KMS-11 (cell line): ENCODE measurements around the gene HPS3.

Source experiments
- H2AFZ ChIP-seq: fragments of 200-600 bp; sonication (generic); 2 replicates; pipeline ENCODE4 v1.6.1; 2016; ENCODE audit warnings: antibody characterized with exemption, mixed run types, low read depth
- H3K27ac ChIP-seq: fragments of 200-600 bp; sonication (generic); 2 replicates; pipeline ENCODE4 v1.6.1; 2016; ENCODE audit warnings: mild to moderate bottlenecking, mixed run types
- H3K27me3 ChIP-seq: fragments of 200-600 bp; sonication (generic); 2 replicates; pipeline ENCODE4 v1.6.1; 2017; ENCODE audit warnings: mild to moderate bottlenecking, low read depth, mixed run types, moderate library complexity; ENCODE audit not compliant: insufficient read depth
- H3K36me3 ChIP-seq: fragments of 200-600 bp; sonication (generic); 2 replicates; pipeline ENCODE4 v1.6.1; 2017; ENCODE audit warnings: mild to moderate bottlenecking, mixed run types; ENCODE audit not compliant: insufficient read depth
- H3K4me1 ChIP-seq: fragments of 200-600 bp; sonication (generic); 2 replicates; pipeline ENCODE4 v1.6.1; 2016; ENCODE audit warnings: mild to moderate bottlenecking, low read depth, mixed run types; ENCODE audit not compliant: poor library complexity, severe bottlenecking
- H3K4me2 ChIP-seq: fragments of 200-600 bp; sonication (generic); 2 replicates; pipeline ENCODE4 v1.7.0; 2016; ENCODE audit warnings: mild to moderate bottlenecking, mixed run types
- H3K4me3 ChIP-seq: fragments of 200-600 bp; sonication (generic); IDR thresholded peaks from 2 replicates; pipeline ENCODE4 v1.6.1; 2017; ENCODE audit warnings: low read depth, low read length, mixed read lengths; ENCODE audit not compliant: insufficient read depth
- H3K79me2 ChIP-seq: fragments of 200-600 bp; sonication (generic); 2 replicates; pipeline ENCODE4 v1.6.1; 2016; ENCODE audit warnings: low read depth, mixed run types; ENCODE audit not compliant: insufficient read depth
- H3K9ac ChIP-seq: fragments of 200-600 bp; sonication (generic); 2 replicates; pipeline ENCODE4 v1.6.1; 2016; ENCODE audit warnings: mild to moderate bottlenecking, mixed run types
- H4K20me1 ChIP-seq: fragments of 200-600 bp; sonication (generic); 2 replicates; pipeline ENCODE4 v1.6.1; 2016; ENCODE audit warnings: mild to moderate bottlenecking, mixed run types; ENCODE audit not compliant: insufficient read depth
- TF ChIP-seq, protein P1 (sequence below): fragments of 200-600 bp; sonication (generic); conservative IDR thresholded peaks from 2 replicates; pipeline ENCODE4 v1.6.1; 2017; ENCODE audit warnings: low read depth, mild to moderate bottlenecking, antibody characterized with exemption, low read length, moderate library complexity, mixed read lengths

The HPS3 gene

DNA sequence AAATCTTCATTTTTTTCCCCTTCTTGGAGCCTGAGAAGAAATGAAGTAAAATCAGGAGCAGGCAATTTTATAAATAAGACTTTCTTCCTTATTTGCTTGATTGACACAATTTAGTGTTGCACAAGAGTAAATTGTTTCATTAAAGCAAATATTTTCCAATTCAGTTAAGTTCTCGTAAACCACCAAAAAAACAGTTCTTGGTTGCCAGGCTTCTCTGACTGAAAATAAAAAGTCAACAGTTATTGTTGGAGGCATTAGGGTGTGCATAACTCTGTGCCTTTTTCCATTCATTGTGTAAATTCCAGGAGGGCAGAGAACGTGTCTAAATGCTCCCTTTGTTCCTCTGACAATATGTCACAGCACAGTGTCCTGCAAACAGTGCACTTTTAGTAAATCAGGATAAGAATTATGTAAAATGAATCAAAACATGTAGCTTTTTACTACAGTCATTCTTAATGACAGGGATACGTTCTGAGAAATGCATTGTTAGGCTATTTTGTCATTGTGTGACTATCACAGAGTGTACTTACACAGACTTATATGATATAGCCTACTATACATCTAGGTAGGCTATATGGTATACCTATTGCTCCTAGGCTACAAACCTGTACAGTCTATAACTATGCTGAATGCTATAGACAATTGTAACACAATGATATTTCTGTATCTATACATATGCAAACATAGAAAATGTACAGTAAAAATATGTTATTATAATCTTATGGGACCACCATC, 92.5 kb downstream of the HPS3 start, which contains the start of gene CP:
Gene CP, minus strand, starts transcription at position 47 of the 735 bp plus-strand sequence. Its CDS starts 37 bp downstream, at position 10.
- Histone ChIP-seq H3K79me2 (no peaks in the 10 kb centered on the region), H3K27me3 (no peaks in the 10 kb centered on the region), H3K4me2 (no peak within 1 kb of the TSS), H4K20me1 (no peaks in the 10 kb centered on the region), H3K4me3 (no peak within 1 kb of the TSS), H3K36me3 (no peaks in the 10 kb centered on the region), H2AFZ (no peak within 1 kb of the TSS), H3K9ac (no peak within 1 kb of the TSS), H3K27ac (no peak within 1 kb of the TSS), H3K4me1 (peaks cover 24% of the 10 kb centered on the region)
- TF ChIP-seq, protein P1, sequence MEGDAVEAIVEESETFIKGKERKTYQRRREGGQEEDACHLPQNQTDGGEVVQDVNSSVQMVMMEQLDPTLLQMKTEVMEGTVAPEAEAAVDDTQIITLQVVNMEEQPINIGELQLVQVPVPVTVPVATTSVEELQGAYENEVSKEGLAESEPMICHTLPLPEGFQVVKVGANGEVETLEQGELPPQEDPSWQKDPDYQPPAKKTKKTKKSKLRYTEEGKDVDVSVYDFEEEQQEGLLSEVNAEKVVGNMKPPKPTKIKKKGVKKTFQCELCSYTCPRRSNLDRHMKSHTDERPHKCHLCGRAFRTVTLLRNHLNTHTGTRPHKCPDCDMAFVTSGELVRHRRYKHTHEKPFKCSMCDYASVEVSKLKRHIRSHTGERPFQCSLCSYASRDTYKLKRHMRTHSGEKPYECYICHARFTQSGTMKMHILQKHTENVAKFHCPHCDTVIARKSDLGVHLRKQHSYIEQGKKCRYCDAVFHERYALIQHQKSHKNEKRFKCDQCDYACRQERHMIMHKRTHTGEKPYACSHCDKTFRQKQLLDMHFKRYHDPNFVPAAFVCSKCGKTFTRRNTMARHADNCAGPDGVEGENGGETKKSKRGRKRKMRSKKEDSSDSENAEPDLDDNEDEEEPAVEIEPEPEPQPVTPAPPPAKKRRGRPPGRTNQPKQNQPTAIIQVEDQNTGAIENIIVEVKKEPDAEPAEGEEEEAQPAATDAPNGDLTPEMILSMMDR = no peak
